Suprapubic skin (tissue), 3 donors: Measurements from ENCODE around the gene HOXC9.

Experiments
- CTCF ChIP-seq, 2 donors: fragments of 200-600 bp in 1 of 2; fragments of 450-650 bp in 1 of 2; sonication (generic) in 1 of 2; IDR thresholded peaks; one replicate each; pipeline ENCODE4 v1.5.1; 2016 to 2019; ENCODE audit warnings: antibody characterized with exemption in 2 of 2, mild to moderate bottlenecking in 1 of 2, moderate library complexity in 1 of 2
- POLR2AphosphoS5 ChIP-seq, 3 donors: sonication (generic); formaldehyde crosslinking; IDR thresholded peaks; one replicate each; pipeline ENCODE4 v1.6.1; 2017; ENCODE audit warnings: antibody characterized with exemption in 3 of 3

GRCh38 chr12:54044425-54045103 lies 44.6 kb downstream of the HOXC9 start:
- TF ChIP-seq POLR2AphosphoS5 (IDR thresholded peaks at IDR 0.05) (no peak), CTCF (IDR thresholded peaks at IDR 0.05) (no peak)
